ENCODE results near the gene CPNE9.

CPNE9 gene

GRCh38 chr3:9715764-9716437 is 12.3 kb downstream of the CPNE9 start:
- DNase-seq (ENCODE audit: low read depth in 2 of 2), result peak in 1 of 2 donors; percentile 44

- DNase-seq (ENCODE audit: low read depth in 2 of 2), result no peak
These were observed 13.3 kb downstream of the CPNE9 start for GRCh38 chr3:9716801-9717555.

- no peak for DNase-seq (ENCODE audit: low read depth in 2 of 2)
These were observed 13.9 kb downstream of the CPNE9 start for GRCh38 chr3:9717563-9717962.

- DNase-seq (ENCODE audit: low read depth in 2 of 2), result no peak
These were observed 14.5 kb downstream of the CPNE9 start for GRCh38 chr3:9718118-9718517.

- no peak for DNase-seq (ENCODE audit: low read depth in 2 of 2)
These were observed 17.5 kb downstream of the CPNE9 start for GRCh38 chr3:9721015-9721699.

- DNase-seq (ENCODE audit: low read depth in 2 of 2), result no peak
These were observed 18.0 kb downstream of the CPNE9 start for GRCh38 chr3:9721700-9722060.

GRCh38 chr3:9725775-9726515 is 22.3 kb downstream of the CPNE9 start:
- no peak for DNase-seq (ENCODE audit: low read depth in 2 of 2)

GRCh38 chr3:9727041-9727595 is 23.5 kb downstream of the CPNE9 start:
- DNase-seq (ENCODE audit: low read depth in 2 of 2), result peak; percentile 41 to 60

- no peak for DNase-seq (ENCODE audit: low read depth in 2 of 2)
These were observed 24.1 kb downstream of the CPNE9 start for GRCh38 chr3:9727743-9728142.

GRCh38 chr3:9729419-9729818 is 25.8 kb downstream of the CPNE9 start:
- no peak for DNase-seq (ENCODE audit: low read depth in 2 of 2)

- no peak for DNase-seq (ENCODE audit: low read depth in 2 of 2)
These were observed 27.1 kb downstream of the CPNE9 start for GRCh38 chr3:9730657-9731205.

GRCh38 chr3:9731206-9732079 is 27.8 kb downstream of the CPNE9 start, which contains the start of gene BRPF1:
Gene BRPF1 (plus strand): TSS chr3:9731735. CDS start chr3:9734141, 2,406 bp downstream.
- DNase-seq (ENCODE audit: low read depth in 2 of 2), result peak; percentile 99 to 100

- no peak for DNase-seq (ENCODE audit: low read depth in 2 of 2)
These were observed 28.6 kb downstream of the CPNE9 start for GRCh38 chr3:9732080-9732739.

GRCh38 chr3:9732740-9733115 is 29.1 kb downstream of the CPNE9 start:
- DNase-seq (ENCODE audit: low read depth in 2 of 2), result no peak

- DNase-seq (ENCODE audit: low read depth in 2 of 2), result no peak
These were observed 33.2 kb downstream of the CPNE9 start for GRCh38 chr3:9736831-9737230.

GRCh38 chr3:9739181-9739580 is 35.5 kb downstream of the CPNE9 start:
- no peak for DNase-seq (ENCODE audit: low read depth in 2 of 2)

- DNase-seq (ENCODE audit: low read depth in 2 of 2), result no peak
These were observed 38.9 kb downstream of the CPNE9 start for GRCh38 chr3:9742560-9742959.

GRCh38 chr3:9743548-9743947 is 39.9 kb downstream of the CPNE9 start:
- no peak for DNase-seq (ENCODE audit: low read depth in 2 of 2)

- DNase-seq (ENCODE audit: low read depth in 2 of 2), result no peak
These were observed 40.5 kb downstream of the CPNE9 start for GRCh38 chr3:9744162-9744561.

- no peak for DNase-seq (ENCODE audit: low read depth in 2 of 2)
These were observed 41.9 kb downstream of the CPNE9 start for GRCh38 chr3:9745521-9745920.
